Endothelial cell of umbilical vein (primary cell): ENCODE data around the gene CYB5D1. TPM values are rescaled to one million over a fixed set of nuclear protein-coding genes. Genes with fewer than 3 reads are reported as not detected.

Experiments used
- BruUV-seq: library from RNA; stranded (reverse); fragments of 400-500 nt; replicated peaks from 2 replicates; lab custom pipeline; 2021; lab: Mats Ljungman, UMichigan
- CTCF ChIA-PET: fragments of 300-600, 350-600 bp; sonication (Branson Sonifier 250); formaldehyde crosslinking; loops from one replicate; lab custom pipeline; 2021; ENCODE audit warnings: antibody characterized with exemption, inconsistent platforms; lab: Charles Lee
- POLR2A ChIA-PET: fragments of 300-600, 350-600 bp; sonication (Branson Sonifier 250); formaldehyde crosslinking; loops from one replicate; lab custom pipeline; 2021; ENCODE audit warnings: antibody characterized with exemption, inconsistent platforms; lab: Charles Lee
- DNase-seq: peaks from one replicate; pipeline ENCODE4 v3.0.0-alpha.2; 2011; ENCODE audit warnings: low read depth, low spot score
- FAIRE-seq: peaks from 2 replicates; lab custom pipeline; 2011; peaks lifted over from hg19 to GRCh38; lab: Jason Lieb, UNC
- H2AFZ ChIP-seq: 2 replicates; pipeline ENCODE4 v1.6.0; 2012; ENCODE audit warnings: low read depth, low read length, control low read depth, inconsistent platforms
- H3K27ac ChIP-seq: 2 replicates; pipeline ENCODE4 v1.5.1; 2011; ENCODE audit warnings: low read depth, mild to moderate bottlenecking, control low read depth, low read length, moderate library complexity; ENCODE audit not compliant: insufficient read depth
- H3K27me3 ChIP-seq, 2 experiments: 2 replicates each; pipeline versions ENCODE4 v1.6.0 to v1.6.1; 2011; ENCODE audit warnings: low read length in 2 of 2, mixed read lengths in 1 of 2; ENCODE audit not compliant: control insufficient read depth in 2 of 2, insufficient read depth in 2 of 2
- H3K36me3 ChIP-seq, 2 experiments: 2 replicates in 1 of 2; 3 replicates in 1 of 2; pipeline ENCODE4 v1.5.1; 2011; ENCODE audit warnings: low read length in 2 of 2, mild to moderate bottlenecking in 1 of 2, moderate library complexity in 1 of 2; ENCODE audit not compliant: control insufficient read depth in 2 of 2, insufficient read depth in 2 of 2; ENCODE audit errors: extremely low read depth in 1 of 2
- H3K4me1 ChIP-seq: 3 replicates; pipeline ENCODE4 v1.5.1; 2011; ENCODE audit warnings: mild to moderate bottlenecking, low read length; ENCODE audit not compliant: control insufficient read depth, insufficient read depth; ENCODE audit errors: extremely low read depth
- H3K4me2 ChIP-seq: 2 replicates; pipeline ENCODE4 v1.6.1; 2011; ENCODE audit warnings: low read length, control low read depth, mixed read lengths; ENCODE audit not compliant: insufficient read depth
- H3K4me3 ChIP-seq, 3 experiments: fragments of 200-600 bp in 1 of 3; sonication (generic), shearing (Covaris generic) in 1 of 3; replicated peaks in 1 of 3; 2 replicates each; pipeline ENCODE4 v1.5.1; 2011 to 2016; ENCODE audit warnings: control low read depth in 3 of 3, low read length in 3 of 3, mild to moderate bottlenecking in 2 of 3, inconsistent platforms in 1 of 3, low read depth in 1 of 3, moderate library complexity in 1 of 3; ENCODE audit not compliant: insufficient read depth in 1 of 3
- H3K79me2 ChIP-seq: 2 replicates; pipeline ENCODE4 v1.6.0; 2012; ENCODE audit warnings: low read length, inconsistent platforms; ENCODE audit not compliant: control insufficient read depth, insufficient read depth
- H3K9ac ChIP-seq: replicated peaks from 2 replicates; pipeline ENCODE3; 2011; ENCODE audit warnings: low read length, control low read depth; ENCODE audit not compliant: insufficient read depth; ENCODE audit errors: extremely low read depth
- H3K9me1 ChIP-seq: replicated peaks from 3 replicates; pipeline ENCODE4 v1.6.0; 2011; ENCODE audit warnings: mild to moderate bottlenecking, low read length; ENCODE audit not compliant: control insufficient read depth, insufficient read depth; ENCODE audit errors: extremely low read depth
- H3K9me3 ChIP-seq: replicated peaks from 2 replicates; pipeline ENCODE4 v1.5.1; 2012; ENCODE audit warnings: low read length, inconsistent platforms; ENCODE audit not compliant: control insufficient read depth, insufficient read depth
- H4K20me1 ChIP-seq: replicated peaks from 2 replicates; pipeline ENCODE3; 2011; ENCODE audit warnings: mild to moderate bottlenecking, low read length; ENCODE audit not compliant: control insufficient read depth, insufficient read depth; ENCODE audit errors: extremely low read depth
- CTCF ChIP-seq, 2 donors: IDR thresholded peaks; 1 replicate in 1 of 2; 2 replicates in 1 of 2; pipeline ENCODE4 v1.5.1; 2011; ENCODE audit warnings: low read length in 2 of 2, mild to moderate bottlenecking in 2 of 2, moderate library complexity in 2 of 2, control low read depth in 1 of 2, inconsistent platforms in 1 of 2, low read depth in 1 of 2; ENCODE audit not compliant: insufficient read depth in 1 of 2; ENCODE audit errors: extremely low read depth in 1 of 2
- FOS ChIP-seq: IDR thresholded peaks from 2 replicates; pipeline ENCODE4 v1.6.1; 2011; ENCODE audit warnings: mild to moderate bottlenecking, low read length, moderate library complexity, borderline replicate concordance; ENCODE audit not compliant: insufficient read depth
- GATA2 ChIP-seq: IDR thresholded peaks from 2 replicates; pipeline ENCODE4 v1.7.0; 2011; ENCODE audit warnings: low read depth, mild to moderate bottlenecking, moderate library complexity, mixed read lengths, low read length; ENCODE audit not compliant: insufficient read length, insufficient read depth
- JUN ChIP-seq: IDR thresholded peaks from 2 replicates; pipeline ENCODE4 v1.6.1; 2011; ENCODE audit warnings: borderline replicate concordance, low read depth; ENCODE audit not compliant: insufficient read length, insufficient read depth
- MAX ChIP-seq: IDR thresholded peaks from 2 replicates; pipeline ENCODE4 v1.6.1; 2011; ENCODE audit not compliant: insufficient read depth, insufficient read length
- MYC ChIP-seq: IDR thresholded peaks from one replicate; pipeline ENCODE4 v1.6.1; 2011; ENCODE audit warnings: mild to moderate bottlenecking, low read depth, low read length
- POLR2A ChIP-seq: IDR thresholded peaks from 2 replicates; pipeline ENCODE4 v1.6.1; 2012; ENCODE audit warnings: low read depth, mild to moderate bottlenecking, control low read depth, low read length
- POLR2AphosphoS5 ChIP-seq: IDR thresholded peaks from 2 replicates; pipeline ENCODE4 v1.6.1; 2012; ENCODE audit warnings: low read depth, mild to moderate bottlenecking, control low read depth, low read length, moderate library complexity; ENCODE audit not compliant: insufficient read depth
- dilution Hi-C: fragments of 300-500 bp; cut with MboI; formaldehyde crosslinking; loops from one replicate; pipeline ENCODE4 v1.15.0; 2019; ENCODE audit warnings: low sequenced_read_pairs; ENCODE audit not compliant: extremely low pct_ligation_motif_present
- intact Hi-C: fragments of 100-400 bp; cut with micrococcal nuclease; formaldehyde crosslinking; loops from one replicate; pipeline ENCODE4 v1.10.0; 2022
- polyA plus RNA-seq, 4 experiments: library from polyadenylated mRNA; depleted of rRNA in 3 of 4; stranded (reverse) in 3 of 4; unstranded in 1 of 4; fragments of >200 nt; gene quantifications; 2 replicates each; pipeline versions ENCODE4 v1.2.1 to v1.2.3, GENCODE V29; 2011 to 2012; ENCODE audit warnings: missing spikeins in 1 of 4
- total RNA-seq: library from RNA; stranded (reverse); gene quantifications from 2 replicates; pipeline ENCODE4 v1.2.3, GENCODE V29; 2021

The CYB5D1 gene
- total and polyA plus RNA-seq, 2 donors (not counting 3 experiments of a cell fraction or from before 2014, with no cell fraction given), result 9.4 to 18.1 TPM

GRCh38 chr17:7881276-7882054 is 23.7 kb downstream of the CYB5D1 start:
- Histone ChIP-seq H4K20me1 (no peaks in the 10 kb centered on the region), H3K4me2 (no peak overlapping the region), H3K36me3 (peaks cover 8 to 14% of the 10 kb centered on the region in 2 experiments), H3K79me2 (peaks cover 9% of the 10 kb centered on the region), H3K4me3 (no peak overlapping the region), H3K27ac (no peak overlapping the region), H3K9ac (no peak overlapping the region), H3K4me1 (peaks cover 17% of the 10 kb centered on the region), H3K9me1 (no peaks in the 10 kb centered on the region), H3K27me3 (no peaks in the 10 kb centered on the region), H2AFZ (no peak overlapping the region), H3K9me3 (no peaks in the 10 kb centered on the region)
- CTCF ChIA-PET, result no interaction called here
- TF ChIP-seq JUN (no peak), MYC (no peak), FOS (no peak), CTCF (IDR thresholded peaks at IDR 0.05; ENCODE audit: extremely low read depth in 1 of 2, insufficient read depth in 1 of 2, low read depth in 1 of 2, low read length in 2 of 2) (no peak), MAX (no peak), GATA2 (no peak), POLR2AphosphoS5 (no peak), POLR2A (no peak)
- POLR2A ChIA-PET, result no interaction called here
- FAIRE-seq, result no peak
- intact Hi-C loops (no loop called here), dilution Hi-C loops (no loop called here)
- DNase-seq, result no peak
- BruUV-seq, result no TSS peak
